ENCODE results near the gene CHIC1. TPM values are rescaled to one million over a fixed set of nuclear protein-coding genes. Genes with fewer than 3 reads are reported as not detected.
"Not testable (repeated sequence)": the region's sequence is repeated elsewhere in the genome, so short reads cannot be mapped to it uniquely, and the experiment has no call there.

CHIC1 gene
- total RNA-seq, 1 experiment from 2014 or later: 8.6 TPM

- intact Hi-C loops (cut with micrococcal nuclease; ENCODE audit: unreplicated experiment): no loop called here
Measured at GRCh38 chrX:73681408-73681807, 118.4 kb downstream of the CHIC1 start.

DNA sequence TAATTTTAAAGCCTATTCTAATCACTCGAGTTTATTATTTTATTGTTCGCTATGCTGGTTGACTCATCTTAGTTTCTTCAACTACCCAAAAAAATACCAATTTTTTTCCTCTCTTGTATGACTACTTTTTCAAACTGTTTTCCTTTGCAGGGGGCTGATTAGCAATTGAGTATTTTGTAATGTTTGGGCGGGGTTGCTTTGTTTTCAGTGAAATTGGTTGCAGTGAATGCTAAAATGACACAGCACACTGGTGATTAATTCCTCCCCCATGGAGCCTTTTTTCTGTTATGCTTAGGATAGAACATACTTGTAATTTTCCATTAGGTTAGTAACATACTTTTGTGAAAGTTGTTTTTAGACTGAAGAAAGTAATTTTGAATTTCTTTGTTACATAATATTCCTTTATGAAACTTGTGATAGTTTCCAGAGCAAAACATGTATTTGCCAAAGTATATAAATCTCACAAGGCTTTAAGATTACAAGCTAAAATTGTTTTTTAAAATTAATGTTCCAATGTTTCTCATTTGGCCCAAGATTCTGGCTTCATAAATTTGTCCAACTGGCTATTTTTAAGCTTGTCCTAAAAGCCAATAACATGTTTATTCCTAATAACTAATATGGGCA is 120.4 kb downstream of the CHIC1 start:
- DNase-seq: no peak
- Histone ChIP-seq H3K4me1 (replicated peaks; ENCODE audit: insufficient read depth) (no peaks in the 10 kb centered on the region), H2AFZ (no peak overlapping the region), H3K27ac (no peak overlapping the region), H3K9me3 (ENCODE audit: insufficient read depth, low read depth) (no peaks in the 10 kb centered on the region), H3K36me3 (ENCODE audit: low read depth) (no peaks in the 10 kb centered on the region), H3K4me2 (no peak overlapping the region), H3K4me3 (no peak overlapping the region), H3K9me2 (ENCODE audit: insufficient read depth) (no peaks in the 10 kb centered on the region), H4K20me1 (ENCODE audit: insufficient read depth) (no peaks in the 10 kb centered on the region), H3F3A (ENCODE audit: insufficient read depth, low read depth) (no peaks in the 10 kb centered on the region), H3K27me3 (ENCODE audit: insufficient read depth, low read depth) (no peaks in the 10 kb centered on the region), H3K79me2 (ENCODE audit: low read depth) (no peaks in the 10 kb centered on the region)
- TF ChIP-seq, protein P1, sequence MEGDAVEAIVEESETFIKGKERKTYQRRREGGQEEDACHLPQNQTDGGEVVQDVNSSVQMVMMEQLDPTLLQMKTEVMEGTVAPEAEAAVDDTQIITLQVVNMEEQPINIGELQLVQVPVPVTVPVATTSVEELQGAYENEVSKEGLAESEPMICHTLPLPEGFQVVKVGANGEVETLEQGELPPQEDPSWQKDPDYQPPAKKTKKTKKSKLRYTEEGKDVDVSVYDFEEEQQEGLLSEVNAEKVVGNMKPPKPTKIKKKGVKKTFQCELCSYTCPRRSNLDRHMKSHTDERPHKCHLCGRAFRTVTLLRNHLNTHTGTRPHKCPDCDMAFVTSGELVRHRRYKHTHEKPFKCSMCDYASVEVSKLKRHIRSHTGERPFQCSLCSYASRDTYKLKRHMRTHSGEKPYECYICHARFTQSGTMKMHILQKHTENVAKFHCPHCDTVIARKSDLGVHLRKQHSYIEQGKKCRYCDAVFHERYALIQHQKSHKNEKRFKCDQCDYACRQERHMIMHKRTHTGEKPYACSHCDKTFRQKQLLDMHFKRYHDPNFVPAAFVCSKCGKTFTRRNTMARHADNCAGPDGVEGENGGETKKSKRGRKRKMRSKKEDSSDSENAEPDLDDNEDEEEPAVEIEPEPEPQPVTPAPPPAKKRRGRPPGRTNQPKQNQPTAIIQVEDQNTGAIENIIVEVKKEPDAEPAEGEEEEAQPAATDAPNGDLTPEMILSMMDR (conservative IDR thresholded peaks at IDR 0.05): no peak
- TF ChIP-seq EZH2 (IDR thresholded peaks at IDR 0.05; ENCODE audit: low read depth): no peak
- CTCF ChIA-PET: no interaction called here
- POLR2A ChIA-PET (ENCODE audit: unreplicated experiment): no interaction called here
- BruUV-seq (replicated peaks): no TSS peak
- intact Hi-C loops (cut with micrococcal nuclease; ENCODE audit: unreplicated experiment): no loop called here

More at GRCh38 chrX:73681408-73681807, 118.4 kb downstream of the CHIC1 start:
- H3K9me3 ChIP-seq (ENCODE audit: insufficient read depth, low read depth): no peaks in the 10 kb centered on the region
- no peaks in the 10 kb centered on the region for H3K9me2 ChIP-seq (ENCODE audit: insufficient read depth)
- CTCF ChIA-PET: no interaction called here
- no peak overlapping the region for H3K4me3 ChIP-seq
- H2AFZ ChIP-seq: no peak overlapping the region
- no peaks in the 10 kb centered on the region for H3K4me1 ChIP-seq (replicated peaks; ENCODE audit: insufficient read depth)
- no TSS peak for BruUV-seq (replicated peaks)
- H3K79me2 ChIP-seq (ENCODE audit: low read depth): no peaks in the 10 kb centered on the region
- H3K27ac ChIP-seq: no peak overlapping the region
- no peaks in the 10 kb centered on the region for H3F3A ChIP-seq (ENCODE audit: insufficient read depth, low read depth)
- no peaks in the 10 kb centered on the region for H3K36me3 ChIP-seq (ENCODE audit: low read depth)
- H4K20me1 ChIP-seq (ENCODE audit: insufficient read depth): no peaks in the 10 kb centered on the region
- H3K27me3 ChIP-seq (ENCODE audit: insufficient read depth, low read depth): no peaks in the 10 kb centered on the region
- TF ChIP-seq EZH2 (IDR thresholded peaks at IDR 0.05; ENCODE audit: low read depth): no peak
- TF ChIP-seq, protein P1 (conservative IDR thresholded peaks at IDR 0.05): no peak
- H3K4me2 ChIP-seq: no peak overlapping the region
- POLR2A ChIA-PET (ENCODE audit: unreplicated experiment): no interaction called here
- no peak for DNase-seq

DNA sequence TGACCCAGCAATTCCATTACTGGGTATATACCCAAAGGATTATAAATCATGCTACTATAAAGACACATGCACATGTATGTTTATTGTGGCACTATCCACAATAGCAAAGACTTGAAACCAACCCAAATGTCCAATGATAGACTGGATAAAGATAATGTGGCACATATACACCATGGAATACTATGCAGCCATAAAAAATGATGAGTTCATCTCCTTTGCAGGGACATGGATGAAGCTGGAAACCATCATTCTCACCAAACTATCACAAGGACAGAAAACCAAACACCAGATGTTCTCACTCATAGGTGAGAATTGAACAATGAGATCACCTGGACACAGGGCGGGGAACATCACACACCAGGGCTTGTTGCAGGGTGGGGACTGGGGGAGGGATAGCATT is 144.0 kb downstream of the CHIC1 start:
- CTCF ChIA-PET; H4K20me1 ChIP-seq (ENCODE audit: insufficient read depth); H3F3A ChIP-seq (ENCODE audit: insufficient read depth, low read depth); H3K79me2 ChIP-seq (ENCODE audit: low read depth); H3K4me3 ChIP-seq; DNase-seq; H3K27ac ChIP-seq; POLR2A ChIA-PET (ENCODE audit: unreplicated experiment); H3K9me2 ChIP-seq (ENCODE audit: insufficient read depth); BruUV-seq (replicated peaks); H3K9me3 ChIP-seq (ENCODE audit: insufficient read depth, low read depth); H3K4me2 ChIP-seq; intact Hi-C loops (cut with micrococcal nuclease; ENCODE audit: unreplicated experiment); H3K27me3 ChIP-seq (ENCODE audit: insufficient read depth, low read depth); H2AFZ ChIP-seq; H3K36me3 ChIP-seq (ENCODE audit: low read depth); H3K4me1 ChIP-seq (replicated peaks; ENCODE audit: insufficient read depth): not testable (repeated sequence)

DNA sequence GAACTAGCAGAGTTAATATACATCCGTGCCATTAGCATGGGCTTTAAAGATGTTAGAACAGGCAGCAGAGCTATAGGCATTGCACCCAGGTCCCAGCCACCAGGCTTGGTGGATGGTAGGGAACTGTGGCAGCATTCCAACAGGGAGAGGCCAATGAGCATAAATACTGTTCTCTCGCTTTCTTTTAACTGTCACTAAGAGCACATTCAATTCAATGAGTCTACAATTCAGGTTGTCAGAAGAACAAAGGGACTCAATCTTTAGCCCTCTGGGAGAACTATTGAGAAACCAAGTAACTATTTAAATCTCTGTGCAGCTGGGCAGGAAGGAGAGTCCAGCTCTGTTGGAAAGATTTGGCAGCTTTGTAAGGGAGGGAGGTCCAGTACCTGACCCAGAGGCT is 165.6 kb downstream of the CHIC1 start:
- Histone ChIP-seq H3K79me2 (ENCODE audit: low read depth) (no peaks in the 10 kb centered on the region), H3K9me3 (ENCODE audit: insufficient read depth, low read depth) (no peaks in the 10 kb centered on the region), H3K4me3 (no peak overlapping the region), H3F3A (ENCODE audit: insufficient read depth, low read depth) (no peaks in the 10 kb centered on the region), H3K4me1 (replicated peaks; ENCODE audit: insufficient read depth) (no peaks in the 10 kb centered on the region), H4K20me1 (ENCODE audit: insufficient read depth) (no peaks in the 10 kb centered on the region), H3K27me3 (ENCODE audit: insufficient read depth, low read depth) (no peaks in the 10 kb centered on the region), H3K4me2 (no peak overlapping the region), H3K36me3 (ENCODE audit: low read depth) (no peaks in the 10 kb centered on the region), H3K27ac (no peak overlapping the region), H2AFZ (no peak overlapping the region), H3K9me2 (ENCODE audit: insufficient read depth) (no peaks in the 10 kb centered on the region)
- intact Hi-C loops (cut with micrococcal nuclease; ENCODE audit: unreplicated experiment): no loop called here
- no peak for TF ChIP-seq EZH2 (IDR thresholded peaks at IDR 0.05; ENCODE audit: low read depth)
- TF ChIP-seq, protein P1 (conservative IDR thresholded peaks at IDR 0.05): no peak
- CTCF ChIA-PET: no interaction called here
- BruUV-seq (replicated peaks): no TSS peak
- no peak for DNase-seq
- POLR2A ChIA-PET (ENCODE audit: unreplicated experiment): no interaction called here

All from PC-9 (cell line).